A549 (cell line): Measurements from ENCODE around the gene BCL6B. TPM values are rescaled to one million over a fixed set of nuclear protein-coding genes. Genes with fewer than 3 reads are reported as not detected.

Experiments used
- ATAC-seq, 2 experiments: fragments of 200-7000 bp in 1 of 2; fragments of >200 bp in 1 of 2; cut with Nextera tagmentation in 1 of 2; cut with Tn5 transposase in 1 of 2; 3 replicates each; pipeline versions ENCODE4 v1.8.0 to v1.9.1; 2018 to 2020; ENCODE audit warnings: mild to moderate bottlenecking in 1 of 2, moderate library complexity in 1 of 2
- CTCF ChIA-PET: fragments of 300-600 bp; sonication (Branson Sonifier 250); formaldehyde crosslinking; extraction: SDS; loops from one replicate; lab custom pipeline; 2021; ENCODE audit warnings: antibody characterized with exemption, inconsistent platforms; lab: Yijun Ruan, JAX
- POLR2A ChIA-PET: fragments of 350-600 bp; formaldehyde crosslinking; extraction: SDS; loops from one replicate; lab custom pipeline; 2021; ENCODE audit warnings: antibody characterized with exemption, inconsistent platforms; lab: Yijun Ruan, JAX
- DNase-seq, 2 experiments: peaks; one replicate each; pipeline versions ENCODE4 v3.0.0 to v3.0.0-alpha.2; 2011 to 2016; ENCODE audit warnings: low read depth in 1 of 2, low spot score in 1 of 2
- FAIRE-seq: peaks from 2 replicates; lab custom pipeline; 2011; peaks lifted over from hg19 to GRCh38; lab: Jason Lieb, UNC
- H3K27ac ChIP-seq, 2 experiments: fragments of >200 bp; sonication (Bioruptor Twin); formaldehyde crosslinking; 3 replicates each; pipeline ENCODE4 v1.5.1; 2016 to 2017
- H3K4me1 ChIP-seq: fragments of >200 bp; sonication (Bioruptor Twin); formaldehyde crosslinking; 3 replicates; pipeline ENCODE4 v1.6.1; 2016
- H3K4me2 ChIP-seq: fragments of >200 bp; sonication (Bioruptor Twin); formaldehyde crosslinking; 3 replicates; pipeline ENCODE4 v1.6.1; 2016
- H3K4me3 ChIP-seq: fragments of >200 bp; sonication (Bioruptor Twin); formaldehyde crosslinking; 3 replicates; pipeline ENCODE4 v1.5.1; 2016
- H3K9me3 ChIP-seq: fragments of >200 bp; sonication (Bioruptor Twin); formaldehyde crosslinking; 3 replicates; pipeline ENCODE4 v1.6.1; 2016
- BHLHE40 ChIP-seq: IDR thresholded peaks from 2 replicates; pipeline ENCODE4 v1.6.1; 2012; ENCODE audit warnings: low read depth, low read length, inconsistent platforms
- CBX2 ChIP-seq: fragments of 200-600 bp; sonication (generic); IDR thresholded peaks from 2 replicates; pipeline ENCODE4 v1.6.1; 2016; ENCODE audit warnings: low read depth, mild to moderate bottlenecking, borderline replicate concordance
- CBX8 ChIP-seq: fragments of 200-600 bp; sonication (generic); IDR thresholded peaks from 2 replicates; pipeline ENCODE4 v1.6.1; 2016
- CHD4 ChIP-seq: fragments of 200-600 bp; sonication (generic); IDR thresholded peaks from 2 replicates; pipeline ENCODE4 v1.6.1; 2016; ENCODE audit warnings: antibody characterized with exemption, mild to moderate bottlenecking, borderline replicate concordance
- EHF ChIP-seq: fragments of 250-450 bp; sonication (Bioruptor Pico); IDR thresholded peaks from 2 replicates; pipeline ENCODE4 v1.5.0; 2020; ENCODE audit warnings: mild to moderate bottlenecking
- EHMT2 ChIP-seq: fragments of 200-600 bp; sonication (generic); IDR thresholded peaks from 2 replicates; pipeline ENCODE4 v1.6.1; 2016; ENCODE audit warnings: antibody characterized with exemption, low read depth, mild to moderate bottlenecking, moderate library complexity
- EP300 ChIP-seq, 2 experiments: fragments of >200 bp; sonication (Bioruptor Twin); formaldehyde crosslinking; IDR thresholded peaks; 2 replicates in 1 of 2; 3 replicates in 1 of 2; pipeline ENCODE4 v1.6.1; 2016 to 2017
- ESRRA ChIP-seq: fragments of 150-350 bp; IDR thresholded peaks from 2 replicates; pipeline ENCODE4 v1.6.1; 2014; ENCODE audit warnings: mild to moderate bottlenecking, low read length, borderline replicate concordance
- FOSB ChIP-seq: fragments of 250-450 bp; sonication (Bioruptor Pico); IDR thresholded peaks from 2 replicates; pipeline ENCODE4 v1.5.0; 2020; ENCODE audit warnings: mild to moderate bottlenecking, moderate library complexity
- HDAC2 ChIP-seq: fragments of 200-600 bp; sonication (generic); IDR thresholded peaks from 2 replicates; pipeline ENCODE4 v1.6.1; 2016
- HOXB13 ChIP-seq: fragments of 250-450 bp; sonication (Bioruptor Pico); IDR thresholded peaks from 2 replicates; pipeline ENCODE4 v1.5.0; 2020; ENCODE audit warnings: low read depth, mild to moderate bottlenecking, moderate library complexity
- HOXB5 ChIP-seq: fragments of 250-450 bp; sonication (Bioruptor Pico); IDR thresholded peaks from 2 replicates; pipeline ENCODE4 v1.5.0; 2020; ENCODE audit warnings: mild to moderate bottlenecking, moderate library complexity
- JUNB ChIP-seq: fragments of >200 bp; sonication (Bioruptor Twin); formaldehyde crosslinking; IDR thresholded peaks from 2 replicates; pipeline ENCODE4 v1.6.1; 2016
- KDM1A ChIP-seq: fragments of 200-600 bp; sonication (generic); IDR thresholded peaks from 2 replicates; pipeline ENCODE4 v1.6.1; 2016; ENCODE audit warnings: low read depth, mild to moderate bottlenecking
- KDM5A ChIP-seq: fragments of 200-600 bp; sonication (generic); IDR thresholded peaks from 2 replicates; pipeline ENCODE4 v1.6.1; 2016; ENCODE audit warnings: antibody characterized with exemption, mild to moderate bottlenecking
- MYC ChIP-seq: IDR thresholded peaks from 2 replicates; pipeline ENCODE4 v1.6.1; 2012; ENCODE audit warnings: mild to moderate bottlenecking, inconsistent platforms, low read length, improper control_type of control experiment, borderline replicate concordance
- NR3C1 ChIP-seq: fragments of >200 bp; sonication (Bioruptor Twin); formaldehyde crosslinking; IDR thresholded peaks from 3 replicates; pipeline ENCODE4 v1.6.1; 2017
- PHF8 ChIP-seq: fragments of 200-600 bp; sonication (generic); IDR thresholded peaks from 2 replicates; pipeline ENCODE4 v1.6.1; 2016; ENCODE audit warnings: low read depth, mild to moderate bottlenecking, antibody characterized with exemption, moderate library complexity, borderline replicate concordance
- RAD21 ChIP-seq, 2 experiments: fragments of >200 bp in 1 of 2; sonication (Bioruptor Twin) in 1 of 2; formaldehyde crosslinking in 1 of 2; IDR thresholded peaks in 1 of 2; conservative IDR thresholded peaks in 1 of 2; 2 replicates in 1 of 2; 3 replicates in 1 of 2; pipeline ENCODE4 v1.6.1; 2012 to 2018; ENCODE audit warnings: inconsistent platforms in 1 of 2
- RARB ChIP-seq: fragments of 250-450 bp; sonication (Bioruptor Pico); IDR thresholded peaks from 2 replicates; pipeline ENCODE4 v1.8.0; 2021; ENCODE audit warnings: mild to moderate bottlenecking, moderate library complexity
- TFCP2L1 ChIP-seq: fragments of 250-450 bp; sonication (Bioruptor Pico); IDR thresholded peaks from 2 replicates; pipeline ENCODE4 v1.5.0; 2021; ENCODE audit warnings: mild to moderate bottlenecking
- ZC3H11A ChIP-seq: fragments of 450-650 bp; IDR thresholded peaks from 2 replicates; pipeline ENCODE4 v1.6.1; 2014; ENCODE audit warnings: antibody characterized with exemption, mild to moderate bottlenecking
- ZNF302 ChIP-seq: fragments of 250-450 bp; sonication (Bioruptor Pico); IDR thresholded peaks from 2 replicates; pipeline ENCODE4 v1.9.0; 2021; ENCODE audit warnings: inconsistent platforms, mild to moderate bottlenecking, moderate library complexity
- ZSCAN20 ChIP-seq: fragments of 250-450 bp; sonication (Bioruptor Pico); IDR thresholded peaks from 2 replicates; pipeline ENCODE4 v1.8.0; 2022; ENCODE audit warnings: mild to moderate bottlenecking, moderate library complexity
- WGBS: methylation state at CpG from one replicate; pipeline ENCODE4 v1.1.6; 2017; ENCODE audit errors: missing lambda C conversion rate; 5-methylcytosine and 5-hydroxymethylcytosine counted together
- polyA plus RNA-seq, 4 experiments: library from polyadenylated mRNA; depleted of rRNA in 3 of 4; stranded (reverse); fragments of >200 nt; fragmentation: RNase III in 1 of 4; extraction: RNeasy Plus Mini Kit Qiagen cat#74134 plus additional on column Dnase treatment in 1 of 4; gene quantifications; 2 replicates in 3 of 4; 3 replicates in 1 of 4; pipeline ENCODE4 v1.2.3, GENCODE V29; 2011 to 2017
- TF ChIP-seq, protein P1 (sequence below): IDR thresholded peaks from 2 replicates; pipeline ENCODE4 v1.6.1; 2012; ENCODE audit warnings: low read depth, borderline replicate concordance
- TF ChIP-seq, protein P2 (sequence below): fragments of >200 bp; sonication (Bioruptor Twin); formaldehyde crosslinking; IDR thresholded peaks from 3 replicates; pipeline ENCODE4 v1.6.1; 2016
- TF ChIP-seq, protein P3 (sequence below): fragments of >200 bp; sonication (Bioruptor Twin); formaldehyde crosslinking; IDR thresholded peaks from 2 replicates; pipeline ENCODE4 v1.6.1; 2016
- TF ChIP-seq, protein P4 (sequence below): fragments of 450-650 bp; IDR thresholded peaks from 2 replicates; pipeline ENCODE4 v1.6.1; 2014; ENCODE audit warnings: antibody characterized with exemption
- TF ChIP-seq, protein P5 (sequence below): fragments of >200 bp; sonication (Bioruptor Twin); formaldehyde crosslinking; IDR thresholded peaks from 3 replicates; pipeline ENCODE4 v1.5.1; 2016
- TF ChIP-seq, protein P6 (sequence below): fragments of 150-350 bp; IDR thresholded peaks from 2 replicates; pipeline ENCODE4 v1.6.1; 2014; ENCODE audit warnings: low read depth, mild to moderate bottlenecking, low read length

The BCL6B gene
- polyA plus RNA-seq, 2 of the 4 experiments (the other 2 are of a cell fraction) = 0.04 TPM; not detected in 1

DNA sequence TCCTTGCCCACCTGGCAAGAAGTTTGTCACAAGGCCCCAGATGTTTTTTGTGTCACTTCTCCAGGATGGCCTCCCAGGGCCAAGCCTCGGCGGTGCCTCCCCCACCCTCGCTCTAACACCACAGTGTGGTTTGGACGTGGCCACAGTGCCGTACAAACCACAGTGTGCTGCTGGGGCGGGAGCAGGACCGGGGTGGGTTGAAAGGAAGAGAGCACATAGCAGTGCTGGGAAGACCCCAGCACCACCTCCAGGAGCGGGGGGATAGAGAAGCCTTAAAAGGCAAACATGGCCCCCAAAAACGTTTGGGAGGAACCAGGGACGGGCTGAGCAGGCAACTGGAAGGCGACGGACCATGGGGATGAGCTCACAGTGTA is 5.0 kb upstream of the BCL6B start (continued):
- TF ChIP-seq ZSCAN20 (CRISPR knock-in tag) = no peak
- TF ChIP-seq PHF8 = no peak
- TF ChIP-seq, protein P1, sequence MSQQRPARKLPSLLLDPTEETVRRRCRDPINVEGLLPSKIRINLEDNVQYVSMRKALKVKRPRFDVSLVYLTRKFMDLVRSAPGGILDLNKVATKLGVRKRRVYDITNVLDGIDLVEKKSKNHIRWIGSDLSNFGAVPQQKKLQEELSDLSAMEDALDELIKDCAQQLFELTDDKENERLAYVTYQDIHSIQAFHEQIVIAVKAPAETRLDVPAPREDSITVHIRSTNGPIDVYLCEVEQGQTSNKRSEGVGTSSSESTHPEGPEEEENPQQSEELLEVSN = no peak
- no peak for TF ChIP-seq KDM1A
- TF ChIP-seq KDM5A = no peak
- no peak for TF ChIP-seq ZNF302 (CRISPR knock-in tag)

DNA sequence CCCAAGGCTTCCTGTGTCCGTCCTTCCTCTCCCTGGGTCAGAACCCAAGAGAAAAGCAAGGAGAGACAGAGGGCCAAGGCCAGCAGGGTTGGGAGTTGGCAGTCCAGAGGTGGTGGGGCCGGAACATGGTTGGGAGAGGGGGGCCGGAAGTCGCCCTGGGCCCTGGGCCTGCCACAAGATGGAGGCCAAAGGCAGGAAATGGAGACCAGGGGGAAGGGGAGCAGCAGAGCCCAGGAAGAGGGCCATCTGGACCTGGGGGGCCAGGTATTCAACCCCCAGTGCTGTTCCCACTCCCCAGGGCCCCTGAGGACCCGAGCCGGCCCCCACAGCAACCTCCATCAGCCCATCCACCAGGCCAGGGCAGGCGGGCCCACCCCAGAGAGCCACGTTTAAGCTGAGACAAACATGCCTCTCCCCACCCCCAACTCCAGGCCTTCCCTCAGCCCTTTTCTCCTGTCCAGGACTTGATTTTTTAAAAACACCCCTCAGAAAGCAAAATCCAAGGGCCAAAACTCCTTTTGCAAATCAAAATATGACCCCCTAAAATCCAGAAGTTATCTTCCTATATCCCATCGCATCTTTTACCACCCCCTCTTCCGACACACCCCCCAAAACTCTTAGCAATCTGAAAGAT is 4.4 kb upstream of the BCL6B start:
- Histone ChIP-seq H3K4me3 (no peak overlapping the region), H3K4me2 (no peak overlapping the region; the same call in 2 of the 3 replicates), H3K4me1 (peaks cover 31% of the 10 kb centered on the region), H3K9me3 (no peaks in the 10 kb centered on the region), H3K27ac (peak overlapping the region in 1 of 2 experiments; percentile 94; a peak in 2 of 6 replicates)
- DNase-seq (no peak), ATAC-seq (no peak), FAIRE-seq (no peak)
- TF ChIP-seq EHF (CRISPR knock-in tag) (no peak), RARB (CRISPR knock-in tag) (no peak), MYC (no peak), ZC3H11A (no peak), FOSB (CRISPR knock-in tag) (no peak), TFCP2L1 (no peak), ZNF302 (CRISPR knock-in tag) (no peak), CBX8 (no peak), JUNB (no peak), CHD4 (no peak), NR3C1 (no peak), HDAC2 (no peak)
- TF ChIP-seq, protein P2, sequence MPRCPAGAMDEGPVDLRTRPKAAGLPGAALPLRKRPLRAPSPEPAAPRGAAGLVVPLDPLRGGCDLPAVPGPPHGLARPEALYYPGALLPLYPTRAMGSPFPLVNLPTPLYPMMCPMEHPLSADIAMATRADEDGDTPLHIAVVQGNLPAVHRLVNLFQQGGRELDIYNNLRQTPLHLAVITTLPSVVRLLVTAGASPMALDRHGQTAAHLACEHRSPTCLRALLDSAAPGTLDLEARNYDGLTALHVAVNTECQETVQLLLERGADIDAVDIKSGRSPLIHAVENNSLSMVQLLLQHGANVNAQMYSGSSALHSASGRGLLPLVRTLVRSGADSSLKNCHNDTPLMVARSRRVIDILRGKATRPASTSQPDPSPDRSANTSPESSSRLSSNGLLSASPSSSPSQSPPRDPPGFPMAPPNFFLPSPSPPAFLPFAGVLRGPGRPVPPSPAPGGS = no peak
- TF ChIP-seq, protein P3, sequence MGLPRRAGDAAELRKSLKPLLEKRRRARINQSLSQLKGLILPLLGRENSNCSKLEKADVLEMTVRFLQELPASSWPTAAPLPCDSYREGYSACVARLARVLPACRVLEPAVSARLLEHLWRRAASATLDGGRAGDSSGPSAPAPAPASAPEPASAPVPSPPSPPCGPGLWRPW = no peak
- POLR2A ChIA-PET = no interaction called here
- WGBS = 81% methylated on average over 10 of the region's 10 CpGs
- CTCF ChIA-PET = interaction anchor here (1.2 to 11.4 kb wide), 5 partner anchors 12 to 352 kb away, joined by 4 to 77 read pairs (median 13); no protein-coding TSS in a partner anchor

DNA sequence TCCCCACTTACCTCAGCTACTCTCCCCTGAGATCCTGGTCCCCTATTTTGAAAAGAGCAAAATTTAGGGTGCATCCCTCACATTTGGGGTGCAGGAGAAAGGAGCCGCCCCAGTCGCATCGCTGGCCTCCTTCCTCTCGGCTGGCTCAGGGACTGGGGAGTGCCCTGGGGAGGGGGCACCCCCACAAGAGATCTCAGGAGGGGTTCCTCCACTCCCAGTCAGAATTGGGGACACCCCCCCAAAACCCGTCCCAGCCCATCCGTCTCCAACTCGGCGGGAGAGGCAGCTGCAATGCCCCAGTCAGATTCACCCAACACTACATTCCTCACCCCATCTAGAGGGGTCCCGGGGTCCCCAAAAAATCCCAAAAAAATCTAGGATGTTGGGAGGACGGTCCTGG is 3.5 kb upstream of the BCL6B start:
- ATAC-seq (no peak), DNase-seq (no peak)
- Histone ChIP-seq H3K4me3 (peak overlapping the region; percentile 43), H3K9me3 (no peaks in the 10 kb centered on the region), H3K4me2 (peak overlapping the region; percentile 76), H3K27ac (peak overlapping the region; percentile 92 to 94), H3K4me1 (peaks cover 31% of the 10 kb centered on the region)
- CTCF ChIA-PET = interaction anchor here (0.8 to 11.4 kb wide), 9 partner anchors 13 to 353 kb away, joined by 3 to 77 read pairs (median 6); no protein-coding TSS in a partner anchor
- POLR2A ChIA-PET = interaction anchor here (1.0 kb wide), 1 partner anchor 16 kb away, joined by 14 read pairs; the partner anchor contains the start of gene SLC16A13
- TF ChIP-seq RARB (CRISPR knock-in tag) (no peak), BHLHE40 (no peak), HOXB13 (CRISPR knock-in tag) (no peak), EP300 (IDR thresholded peaks at IDR 0.05) (no peak), JUNB (no peak), ZNF302 (CRISPR knock-in tag) (no peak), CBX2 (no peak), HOXB5 (no peak), ESRRA (no peak), EHMT2 (no peak), FOSB (CRISPR knock-in tag) (no peak), CBX8 (no peak), RAD21 (conservative IDR thresholded peaks at IDR 0.05 in 1 of 2, IDR thresholded peaks at IDR 0.05 in 1 of 2) (no peak), EHF (CRISPR knock-in tag) (no peak)
- TF ChIP-seq, protein P4, sequence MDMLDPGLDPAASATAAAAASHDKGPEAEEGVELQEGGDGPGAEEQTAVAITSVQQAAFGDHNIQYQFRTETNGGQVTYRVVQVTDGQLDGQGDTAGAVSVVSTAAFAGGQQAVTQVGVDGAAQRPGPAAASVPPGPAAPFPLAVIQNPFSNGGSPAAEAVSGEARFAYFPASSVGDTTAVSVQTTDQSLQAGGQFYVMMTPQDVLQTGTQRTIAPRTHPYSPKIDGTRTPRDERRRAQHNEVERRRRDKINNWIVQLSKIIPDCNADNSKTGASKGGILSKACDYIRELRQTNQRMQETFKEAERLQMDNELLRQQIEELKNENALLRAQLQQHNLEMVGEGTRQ = no peak
- TF ChIP-seq, protein P5, sequence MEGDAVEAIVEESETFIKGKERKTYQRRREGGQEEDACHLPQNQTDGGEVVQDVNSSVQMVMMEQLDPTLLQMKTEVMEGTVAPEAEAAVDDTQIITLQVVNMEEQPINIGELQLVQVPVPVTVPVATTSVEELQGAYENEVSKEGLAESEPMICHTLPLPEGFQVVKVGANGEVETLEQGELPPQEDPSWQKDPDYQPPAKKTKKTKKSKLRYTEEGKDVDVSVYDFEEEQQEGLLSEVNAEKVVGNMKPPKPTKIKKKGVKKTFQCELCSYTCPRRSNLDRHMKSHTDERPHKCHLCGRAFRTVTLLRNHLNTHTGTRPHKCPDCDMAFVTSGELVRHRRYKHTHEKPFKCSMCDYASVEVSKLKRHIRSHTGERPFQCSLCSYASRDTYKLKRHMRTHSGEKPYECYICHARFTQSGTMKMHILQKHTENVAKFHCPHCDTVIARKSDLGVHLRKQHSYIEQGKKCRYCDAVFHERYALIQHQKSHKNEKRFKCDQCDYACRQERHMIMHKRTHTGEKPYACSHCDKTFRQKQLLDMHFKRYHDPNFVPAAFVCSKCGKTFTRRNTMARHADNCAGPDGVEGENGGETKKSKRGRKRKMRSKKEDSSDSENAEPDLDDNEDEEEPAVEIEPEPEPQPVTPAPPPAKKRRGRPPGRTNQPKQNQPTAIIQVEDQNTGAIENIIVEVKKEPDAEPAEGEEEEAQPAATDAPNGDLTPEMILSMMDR = no peak
- TF ChIP-seq, protein P6, sequence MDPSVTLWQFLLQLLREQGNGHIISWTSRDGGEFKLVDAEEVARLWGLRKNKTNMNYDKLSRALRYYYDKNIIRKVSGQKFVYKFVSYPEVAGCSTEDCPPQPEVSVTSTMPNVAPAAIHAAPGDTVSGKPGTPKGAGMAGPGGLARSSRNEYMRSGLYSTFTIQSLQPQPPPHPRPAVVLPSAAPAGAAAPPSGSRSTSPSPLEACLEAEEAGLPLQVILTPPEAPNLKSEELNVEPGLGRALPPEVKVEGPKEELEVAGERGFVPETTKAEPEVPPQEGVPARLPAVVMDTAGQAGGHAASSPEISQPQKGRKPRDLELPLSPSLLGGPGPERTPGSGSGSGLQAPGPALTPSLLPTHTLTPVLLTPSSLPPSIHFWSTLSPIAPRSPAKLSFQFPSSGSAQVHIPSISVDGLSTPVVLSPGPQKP = no peak
- TF ChIP-seq, all 56 proteins: peak for 0
- WGBS = 44% methylated on average over 9 of the region's 10 CpGs
- FAIRE-seq = no peak
